A673 (cell line): Measurements from ENCODE around the gene CTIF.

Experiments used
- CTCF ChIP-seq: fragments of 300-800, 200-600 bp; sonication (generic); conservative IDR thresholded peaks from 2 replicates; pipeline ENCODE4 v1.5.1; 2017; ENCODE audit warnings: low read depth, mild to moderate bottlenecking, antibody characterized with exemption, low read length, moderate library complexity, mixed read lengths
- EZH2 ChIP-seq: fragments of 200-600 bp; sonication (generic); IDR thresholded peaks from 2 replicates; pipeline ENCODE4 v1.6.1; 2017; ENCODE audit warnings: borderline replicate concordance, low read depth, mild to moderate bottlenecking, mixed read lengths, antibody characterized with exemption, low read length; ENCODE audit not compliant: poor library complexity, severe bottlenecking

- TF ChIP-seq CTCF (no peak), EZH2 (no peak)
Measured at GRCh38 chr18:48529796-48530195, 9.0 kb upstream of the CTIF start.
